ENCODE measurements around the gene SYTL4. TPM values are rescaled to one million over a fixed set of nuclear protein-coding genes. Genes with fewer than 3 reads are reported as not detected.

SYTL4 gene
- total and polyA plus RNA-seq, 8 donors = 8.8 to 14.9 (median 11.6) TPM

DNA sequence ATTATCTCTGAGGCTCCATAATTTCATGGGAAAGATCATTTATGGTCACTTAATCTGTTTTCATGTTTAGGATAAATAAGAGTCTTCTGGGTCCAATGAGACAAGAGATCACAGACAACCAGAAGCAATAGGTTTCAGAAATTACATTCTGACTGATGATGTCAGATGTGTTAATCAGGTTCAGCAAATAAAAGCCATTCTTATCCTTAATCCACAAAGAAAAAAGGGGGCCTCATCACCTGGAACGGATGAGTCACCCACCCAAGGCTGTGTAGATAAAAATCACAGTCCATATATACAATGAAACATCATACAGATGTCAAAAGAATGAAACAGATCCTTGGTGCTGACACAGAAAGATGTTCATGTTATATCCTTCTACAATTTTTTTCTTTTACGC lies 36.6 kb downstream of the SYTL4 start:
- TF ChIP-seq, protein P1, sequence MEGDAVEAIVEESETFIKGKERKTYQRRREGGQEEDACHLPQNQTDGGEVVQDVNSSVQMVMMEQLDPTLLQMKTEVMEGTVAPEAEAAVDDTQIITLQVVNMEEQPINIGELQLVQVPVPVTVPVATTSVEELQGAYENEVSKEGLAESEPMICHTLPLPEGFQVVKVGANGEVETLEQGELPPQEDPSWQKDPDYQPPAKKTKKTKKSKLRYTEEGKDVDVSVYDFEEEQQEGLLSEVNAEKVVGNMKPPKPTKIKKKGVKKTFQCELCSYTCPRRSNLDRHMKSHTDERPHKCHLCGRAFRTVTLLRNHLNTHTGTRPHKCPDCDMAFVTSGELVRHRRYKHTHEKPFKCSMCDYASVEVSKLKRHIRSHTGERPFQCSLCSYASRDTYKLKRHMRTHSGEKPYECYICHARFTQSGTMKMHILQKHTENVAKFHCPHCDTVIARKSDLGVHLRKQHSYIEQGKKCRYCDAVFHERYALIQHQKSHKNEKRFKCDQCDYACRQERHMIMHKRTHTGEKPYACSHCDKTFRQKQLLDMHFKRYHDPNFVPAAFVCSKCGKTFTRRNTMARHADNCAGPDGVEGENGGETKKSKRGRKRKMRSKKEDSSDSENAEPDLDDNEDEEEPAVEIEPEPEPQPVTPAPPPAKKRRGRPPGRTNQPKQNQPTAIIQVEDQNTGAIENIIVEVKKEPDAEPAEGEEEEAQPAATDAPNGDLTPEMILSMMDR (IDR thresholded peaks at IDR 0.05) = no peak
- intact Hi-C loops (cut with DNase I) = no loop called here
- no peaks in the 10 kb centered on the region for H3K36me3 ChIP-seq

DNA sequence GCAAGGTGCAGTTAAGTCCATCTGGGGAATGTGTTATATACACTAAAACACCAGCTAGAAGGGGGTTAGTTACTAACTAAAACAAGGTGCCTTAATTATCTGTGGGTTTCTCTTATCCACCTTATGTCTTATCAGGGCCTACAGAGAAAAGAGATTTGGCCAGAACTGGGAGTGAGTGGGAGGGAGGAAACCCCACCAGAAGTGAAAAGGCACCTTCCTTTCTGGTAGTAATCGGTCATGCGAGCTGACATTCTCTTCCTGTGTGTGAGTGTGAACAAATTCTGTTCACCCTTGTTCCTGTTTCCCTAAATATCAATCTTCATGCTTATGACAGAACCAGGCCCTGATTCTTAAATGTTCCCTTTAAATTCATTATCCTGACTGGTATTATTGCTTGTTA lies 44.4 kb downstream of the SYTL4 start:
- no peak for ATAC-seq
- H3K4me3 ChIP-seq = no peak overlapping the region
- H3K9me3 ChIP-seq = no peaks in the 10 kb centered on the region
- H3K27me3 ChIP-seq = peaks cover 0 to 3% of the 10 kb centered on the region in 2 donors
- intact Hi-C loops (cut with DNase I) = loop anchor here in 1 of 2 donors (5.0 kb wide), 1 partner anchor 80 kb away; no protein-coding TSS in a partner anchor
- H3K4me1 ChIP-seq = no peaks in the 10 kb centered on the region
- H3K27ac ChIP-seq = no peak overlapping the region
- no peaks in the 10 kb centered on the region for H3K36me3 ChIP-seq
- no peak for DNase-seq
- TF ChIP-seq, protein P1 (IDR thresholded peaks at IDR 0.05) = no peak

More for the DNA sequence above, 36.6 kb downstream of the SYTL4 start:
- Histone ChIP-seq H3K27ac (no peak overlapping the region), H3K4me3 (no peak overlapping the region), H3K27me3 (peaks cover 0 to 9% of the 10 kb centered on the region in 2 donors), H3K9me3 (no peaks in the 10 kb centered on the region), H3K4me1 (no peaks in the 10 kb centered on the region)
- ATAC-seq = no peak
- no peak for DNase-seq

DNA sequence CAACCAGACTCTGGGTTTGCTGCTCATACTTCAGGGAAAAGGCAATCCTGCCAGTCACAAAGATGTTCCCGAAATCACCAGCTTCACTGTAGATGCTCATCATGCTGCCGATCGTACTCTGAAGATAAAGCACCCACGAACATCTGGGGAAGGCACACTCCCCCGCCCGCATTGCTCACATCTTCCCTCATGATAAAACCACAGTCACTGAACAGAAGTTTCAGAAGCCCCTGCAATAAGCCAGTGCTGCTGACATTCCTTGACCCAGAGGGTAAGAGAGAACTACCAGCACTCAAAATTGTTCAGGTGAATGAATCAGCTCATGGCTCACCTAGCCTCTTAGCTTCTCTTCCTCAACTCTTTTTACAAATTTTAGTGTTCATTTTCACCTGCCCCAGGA lies 44.8 kb downstream of the SYTL4 start:
- H3K4me1 ChIP-seq = no peaks in the 10 kb centered on the region
- ATAC-seq (no peak), DNase-seq (no peak)
- no peak overlapping the region for H3K4me3 ChIP-seq
- no peaks in the 10 kb centered on the region for H3K36me3 ChIP-seq
- intact Hi-C loops (cut with DNase I) = loop anchor here in 1 of 2 donors (5.0 kb wide), 1 partner anchor 80 kb away; no protein-coding TSS in a partner anchor
- peaks cover 0 to 3% of the 10 kb centered on the region in 2 donors for H3K27me3 ChIP-seq
- TF ChIP-seq, protein P1 (IDR thresholded peaks at IDR 0.05) = no peak
- H3K9me3 ChIP-seq = no peaks in the 10 kb centered on the region
- H3K27ac ChIP-seq = no peak overlapping the region

DNA sequence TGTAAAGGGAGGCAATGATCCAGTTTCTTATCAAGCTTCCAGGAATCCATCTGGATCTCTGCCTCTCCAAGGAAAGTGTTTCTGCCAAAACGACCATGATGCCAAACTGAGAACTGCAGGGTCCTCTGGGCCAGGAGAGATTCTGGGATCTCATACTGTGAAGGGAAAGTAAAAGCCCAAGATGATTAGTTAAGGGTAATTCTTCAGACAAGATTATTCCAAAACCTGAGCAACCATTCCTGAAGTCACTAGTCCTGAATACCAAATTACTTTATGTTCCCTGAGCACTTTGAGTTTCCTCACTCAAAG lies 46.0 kb downstream of the SYTL4 start:
- ATAC-seq = no peak
- Histone ChIP-seq H3K36me3 (no peaks in the 10 kb centered on the region), H3K27me3 (peaks cover 0 to 3% of the 10 kb centered on the region in 2 donors), H3K4me3 (no peak overlapping the region), H3K27ac (no peak overlapping the region), H3K9me3 (no peaks in the 10 kb centered on the region), H3K4me1 (no peaks in the 10 kb centered on the region)
- no peak for DNase-seq
- intact Hi-C loops (cut with DNase I) = loop anchor here in 1 of 2 donors (5.0 kb wide), 1 partner anchor 81 kb away; no protein-coding TSS in a partner anchor
- TF ChIP-seq, protein P1 (IDR thresholded peaks at IDR 0.05) = no peak

DNA sequence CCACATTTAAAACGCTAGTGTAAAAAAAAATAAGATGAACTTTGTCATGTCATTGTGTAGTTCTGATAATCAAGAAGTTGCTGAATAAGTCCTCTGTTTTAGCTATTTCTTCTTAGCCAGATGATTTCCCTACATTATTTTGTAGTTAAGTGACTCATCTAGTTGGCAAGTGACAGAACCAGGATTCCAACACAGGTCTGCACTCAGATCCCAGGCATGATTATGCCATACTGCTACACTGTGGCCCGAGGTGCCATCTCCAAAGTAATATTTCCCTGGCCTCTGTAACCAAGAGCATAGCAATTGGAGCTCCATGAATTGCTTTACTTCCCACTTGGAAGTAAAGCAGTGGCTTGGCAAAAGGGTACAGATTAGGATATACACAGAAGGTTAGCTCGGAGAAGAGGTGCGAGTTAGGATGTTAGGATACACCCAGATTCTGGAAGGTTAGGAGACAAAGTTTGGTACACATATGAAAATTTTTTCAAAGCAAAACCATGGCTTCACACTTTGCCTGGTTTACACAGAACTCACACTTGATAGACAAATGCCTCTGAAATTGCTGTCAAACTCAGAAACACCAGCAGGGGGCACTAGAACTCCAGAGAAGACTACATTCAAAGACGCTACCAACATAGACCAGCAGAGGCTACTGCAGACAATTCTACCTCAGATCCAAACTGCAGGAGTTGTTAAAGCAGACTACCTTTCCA lies 46.5 kb downstream of the SYTL4 start:
- TF ChIP-seq, protein P1 (IDR thresholded peaks at IDR 0.05) = peak; percentile 61 to 94
- Histone ChIP-seq H3K4me3 (no peak overlapping the region), H3K27ac (no peak overlapping the region), H3K36me3 (no peaks in the 10 kb centered on the region), H3K9me3 (no peaks in the 10 kb centered on the region), H3K4me1 (no peaks in the 10 kb centered on the region), H3K27me3 (peaks cover 0 to 3% of the 10 kb centered on the region in 2 donors)
- intact Hi-C loops (cut with DNase I) = loop anchor here in 1 of 2 donors (5.0 kb wide), 1 partner anchor 82 kb away; no protein-coding TSS in a partner anchor
- DNase-seq (peak in 2 of 4 donors; percentile 59 to 70), ATAC-seq (peak; percentile 98)
